Heart left ventricle (tissue), 16 donors: ENCODE measurements around the gene KIF2C. TPM values are rescaled to one million over a fixed set of nuclear protein-coding genes. Genes with fewer than 3 reads are reported as not detected.
A peak's percentile ranks its signal among the peaks of the same experiment; 100 is the strongest.
"Not testable (repeated sequence)": the region's sequence is repeated elsewhere in the genome, so short reads cannot be mapped to it uniquely, and the experiment has no call there.

Experiments
- ATAC-seq, 4 donors: fragments of 200-7000 bp; cut with Tn5 transposase; one replicate each; pipeline ENCODE4 v1.9.1; 2020 to 2022; ENCODE audit warnings: moderate library complexity in 4 of 4, mild to moderate bottlenecking in 3 of 4, moderate number of reproducible peaks in 1 of 4
- DNase-seq, 5 donors: peaks; one replicate each; pipeline ENCODE4 v3.0.0-alpha.2; 2020
- H3K27ac ChIP-seq, 12 donors: fragments of 200-600 bp; sonication (generic) in 4 of 12; one replicate each; pipeline versions ENCODE4 v1.5.0 to v1.8.0; 2016 to 2022; ENCODE audit warnings: mild to moderate bottlenecking in 2 of 12
- H3K27me3 ChIP-seq, 9 donors: fragments of 200-600 bp; sonication (generic) in 2 of 9; one replicate each; pipeline versions ENCODE4 v1.5.1 to v1.8.0; 2016 to 2022; ENCODE audit warnings: mild to moderate bottlenecking in 3 of 9
- H3K36me3 ChIP-seq, 9 donors: fragments of 200-600 bp; sonication (generic) in 2 of 9; one replicate each; pipeline versions ENCODE4 v1.5.0 to v1.8.0; 2018 to 2022; ENCODE audit warnings: mild to moderate bottlenecking in 2 of 9
- H3K4me1 ChIP-seq, 12 donors: fragments of 200-600 bp; sonication (generic) in 4 of 12; one replicate each; pipeline versions ENCODE4 v1.5.0 to v1.8.0; 2016 to 2022; ENCODE audit warnings: mild to moderate bottlenecking in 3 of 12
- H3K4me3 ChIP-seq, 12 donors: fragments of 200-600 bp; sonication (generic) in 4 of 12; one replicate each; pipeline versions ENCODE4 v1.5.0 to v1.8.0; 2017 to 2022; ENCODE audit warnings: mild to moderate bottlenecking in 9 of 12, moderate library complexity in 4 of 12
- H3K9me3 ChIP-seq, 12 donors: fragments of 200-600 bp; sonication (generic) in 4 of 12; one replicate each; pipeline versions ENCODE4 v1.5.0 to v1.8.0; 2016 to 2022; ENCODE audit warnings: mild to moderate bottlenecking in 1 of 12
- POLR2A ChIP-seq, 2 donors: fragments of 450-650 bp; IDR thresholded peaks; one replicate each; pipeline ENCODE4 v1.6.1; 2017; ENCODE audit warnings: antibody characterized with exemption in 2 of 2, mild to moderate bottlenecking in 2 of 2, moderate library complexity in 2 of 2
- WGBS, 4 donors: extraction: QIAGEN DNeasy Blood & Tissue Kit in 2 of 4; methylation state at CpG; one replicate each; pipeline versions ENCODE4 v1.1.5 to v1.1.7; 2013 to 2018; 5-methylcytosine and 5-hydroxymethylcytosine counted together
- intact Hi-C, 10 donors: fragments of 100-400 bp; cut with DNase I; formaldehyde crosslinking; loops; one replicate each; pipeline versions ENCODE4 v1.11.1 to v1.14.2; 2022
- polyA plus RNA-seq, 2 donors: library from polyadenylated mRNA; stranded (reverse); fragments of 200-250 nt; gene quantifications; one replicate each; pipeline ENCODE4 v1.2.3, GENCODE V29; 2013
- total RNA-seq, 9 donors: library from RNA; depleted of rRNA in 2 of 9; stranded (reverse); fragments of >200 nt in 2 of 9; fragmentation: NEBNext Ultra II Directional in 3 of 9; extraction: Animal tissue kit (Norgen Biotek cat#: 25700) in 3 of 9; gene quantifications; one replicate each; pipeline versions ENCODE4 v1.1.0 to v1.2.4, GENCODE V29; 2016 to 2023
- TF ChIP-seq, protein P1 (sequence below), 12 donors: fragments of 200-600 bp; sonication (generic) in 4 of 12; IDR thresholded peaks; one replicate each; pipeline versions ENCODE4 v1.5.0 to v1.8.0; 2018 to 2022; ENCODE audit warnings: antibody characterized with exemption in 12 of 12, mild to moderate bottlenecking in 5 of 12
- donor health status: ischemic (EF 13 %, LVEDD 7.1; RV severe dilation, severe dysfunction).
- donor health status: healthy with polysubstance abuse.
- donor health status: DM: no; HTN: yes; CAD: no.
- donor health status: DM: no; HTN: no; CAD: no.
- donor health status: ischemic (EF 25% LVEDD 6.9; RV normal size, moderate dysfunction).
- donor health status: ischemic (EF 25% LVEDD 5.7; RV mildly dilated, moderate dysfunction).
- donor health status: healthy.
- donor health status: DM: yes; HTN: yes; CAD: no.
- donor health status: ischemic (EF 35%, LVEDD 5.7; RV mildly dilated, moderate dysfunction).
- donor health status: nonischemic (EF 11% LVEDD 7.7; RV severe dilation, severe dysfunction).
- donor health status: DM: yes; HTN: yes; CAD: no.
- donor health status: PGD.
- donor health status: ischemic (EF 29% LVEDD 5.4; RV normal size, mild dysfunction).
- donor health status: nonischemic (EF 23%, LVEDD 6.1; RV moderate dilation, normal function).

Gene KIF2C
- total and polyA plus RNA-seq, 11 donors = 0.25 to 7.0 (median 0.97) TPM

DNA sequence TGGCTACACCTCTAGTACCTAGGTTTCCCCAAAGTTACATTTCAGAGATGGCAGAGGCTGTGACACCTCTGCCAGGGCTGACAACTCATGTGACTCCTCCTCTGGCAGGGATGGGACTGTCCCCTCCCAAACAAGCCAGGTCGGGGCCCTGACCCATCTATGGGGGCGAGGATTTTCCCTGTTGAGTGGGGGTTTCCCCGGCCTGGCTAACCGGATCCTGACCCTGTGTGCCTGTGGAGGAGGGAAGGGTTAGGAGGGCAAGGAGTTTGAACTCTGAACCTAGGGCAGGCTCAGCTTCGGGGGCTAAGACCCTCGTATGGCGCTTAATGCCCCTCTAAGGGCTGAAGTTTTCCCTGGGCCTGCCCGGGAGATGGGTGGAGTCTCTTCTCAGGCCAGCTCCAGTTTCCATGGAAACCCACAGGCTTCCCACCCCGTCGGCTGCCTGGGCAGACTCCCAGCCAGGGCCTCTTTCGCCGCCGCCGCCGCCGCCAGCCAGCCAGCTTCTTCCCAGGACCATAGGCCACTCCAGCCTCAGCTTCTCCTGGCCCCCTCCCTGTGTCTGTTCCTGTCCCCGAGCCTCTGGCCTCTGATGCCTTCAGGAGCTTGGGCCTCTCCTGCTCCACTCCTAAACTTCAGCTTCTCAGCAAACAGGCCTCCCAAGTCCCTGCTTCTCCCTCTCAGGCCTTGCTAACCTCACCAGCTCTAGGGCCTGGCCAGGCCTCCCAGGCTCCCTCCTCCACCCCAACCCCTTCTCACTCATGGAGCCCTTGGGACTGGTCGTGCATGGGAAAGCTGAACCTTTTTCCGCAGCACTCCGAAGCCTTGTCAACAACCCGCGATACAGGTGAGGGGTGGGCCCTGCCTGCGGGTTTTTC lies 68.7 kb downstream of the KIF2C start, which contains the start of gene BTBD19:
Gene BTBD19, plus strand, starts transcription at position 461 of the 875 bp plus-strand sequence. Its CDS starts 298 bp downstream, at position 759.
- peaks cover 0 to 36% (median 32%) of the 10 kb centered on the region in 9 donors for H3K36me3 ChIP-seq
- no peaks in the 10 kb centered on the region for H3K9me3 ChIP-seq
- ATAC-seq (peak; percentile 35 to 70 (median 47)), DNase-seq (peak; percentile 89 to 92 (median 90))
- TF ChIP-seq, protein P1, sequence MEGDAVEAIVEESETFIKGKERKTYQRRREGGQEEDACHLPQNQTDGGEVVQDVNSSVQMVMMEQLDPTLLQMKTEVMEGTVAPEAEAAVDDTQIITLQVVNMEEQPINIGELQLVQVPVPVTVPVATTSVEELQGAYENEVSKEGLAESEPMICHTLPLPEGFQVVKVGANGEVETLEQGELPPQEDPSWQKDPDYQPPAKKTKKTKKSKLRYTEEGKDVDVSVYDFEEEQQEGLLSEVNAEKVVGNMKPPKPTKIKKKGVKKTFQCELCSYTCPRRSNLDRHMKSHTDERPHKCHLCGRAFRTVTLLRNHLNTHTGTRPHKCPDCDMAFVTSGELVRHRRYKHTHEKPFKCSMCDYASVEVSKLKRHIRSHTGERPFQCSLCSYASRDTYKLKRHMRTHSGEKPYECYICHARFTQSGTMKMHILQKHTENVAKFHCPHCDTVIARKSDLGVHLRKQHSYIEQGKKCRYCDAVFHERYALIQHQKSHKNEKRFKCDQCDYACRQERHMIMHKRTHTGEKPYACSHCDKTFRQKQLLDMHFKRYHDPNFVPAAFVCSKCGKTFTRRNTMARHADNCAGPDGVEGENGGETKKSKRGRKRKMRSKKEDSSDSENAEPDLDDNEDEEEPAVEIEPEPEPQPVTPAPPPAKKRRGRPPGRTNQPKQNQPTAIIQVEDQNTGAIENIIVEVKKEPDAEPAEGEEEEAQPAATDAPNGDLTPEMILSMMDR (IDR thresholded peaks at IDR 0.05) = no peak
- TF ChIP-seq POLR2A (IDR thresholded peaks at IDR 0.05) = peak in 1 of 2 donors; percentile 61
- H3K27me3 ChIP-seq = no peaks in the 10 kb centered on the region
- intact Hi-C loops = loop anchor here in 1 of 10 donors (10.0 kb wide), 1 partner anchor 497 kb away; no protein-coding TSS in a partner anchor
- H3K4me1 ChIP-seq = peaks cover 14 to 96% (median 79%) of the 10 kb centered on the region in 12 donors
- peak within 1 kb of the TSS; percentile 91 to 100 (median 99) for H3K27ac ChIP-seq
- H3K4me3 ChIP-seq = peak within 1 kb of the TSS in 10 of 12 donors; percentile 27 to 59 (median 44)
- whole genome bisulfite sequencing, 4 donors = 31 to 53% (median 44%) methylated on average over 19 to 23 of the region's 23 CpGs

DNA sequence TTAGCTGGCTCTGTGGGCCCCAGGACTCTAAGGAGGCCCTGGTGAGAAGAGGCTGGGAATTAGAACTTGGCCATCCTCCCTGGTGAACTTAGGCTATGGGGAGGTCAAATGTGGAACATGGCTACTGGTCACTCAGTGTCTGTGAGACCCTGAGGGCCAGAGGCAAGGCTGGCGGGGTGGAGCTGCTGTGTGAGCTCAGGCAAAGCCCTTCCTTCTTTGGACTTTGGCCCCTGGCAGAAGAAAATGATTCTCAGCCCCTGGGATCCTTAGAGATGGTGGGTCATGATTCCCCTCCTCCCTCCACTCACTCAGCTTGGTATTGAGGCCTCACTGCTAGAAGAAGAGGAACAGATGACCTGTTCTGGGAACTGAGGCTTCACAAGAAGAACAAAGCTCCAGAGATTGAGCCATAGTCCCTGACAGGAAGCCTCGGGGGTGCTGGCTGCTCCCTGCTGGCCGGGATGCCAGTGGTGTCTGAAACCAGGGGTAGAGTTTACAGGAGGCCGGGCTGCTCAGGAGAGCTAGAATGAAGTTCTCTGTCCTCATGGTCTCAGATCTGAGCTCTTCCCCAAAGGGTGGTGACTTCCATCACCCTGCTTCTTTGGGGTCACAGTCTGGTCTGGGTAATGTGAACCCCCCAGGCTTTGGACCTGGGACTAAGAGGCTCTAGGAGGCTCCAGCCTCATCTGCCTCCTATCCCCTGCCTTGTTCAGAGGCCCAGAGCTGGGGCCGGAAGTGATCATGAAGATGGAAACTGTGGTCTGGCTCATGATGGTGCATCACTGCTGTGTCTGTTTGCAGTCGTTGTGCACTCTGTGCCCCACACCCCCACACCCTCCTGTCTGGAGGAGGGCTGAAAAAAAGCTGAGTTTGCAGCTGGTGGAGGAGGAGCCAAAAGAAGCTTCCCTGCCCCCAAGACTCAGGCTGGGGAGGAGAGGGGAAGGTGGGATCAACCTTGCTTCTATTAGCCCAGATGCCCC lies 69.6 kb downstream of the KIF2C start:
- 41 to 58% (median 48%) methylated on average over 5 to 6 of the region's 6 CpGs for WGBS, 4 donors
- Histone ChIP-seq H3K36me3 (peaks cover 0 to 27% (median 23%) of the 10 kb centered on the region in 9 donors), H3K4me3 (peak overlapping the region in 10 of 12 donors; percentile 27 to 59 (median 44)), H3K27me3 (no peaks in the 10 kb centered on the region), H3K4me1 (peaks cover 11 to 94% (median 78%) of the 10 kb centered on the region in 12 donors), H3K9me3 (no peaks in the 10 kb centered on the region), H3K27ac (peak overlapping the region; percentile 91 to 100 (median 99))
- ATAC-seq (peak in 1 of 4 donors; percentile 2), DNase-seq (peak; percentile 63 to 75 (median 72))
- TF ChIP-seq POLR2A (IDR thresholded peaks at IDR 0.05) = no peak
- TF ChIP-seq, protein P1 (IDR thresholded peaks at IDR 0.05) = peak in 2 of 12 donors; percentile 23 to 25
- intact Hi-C loops = loop anchor here in 1 of 10 donors (10.0 kb wide), 1 partner anchor 496 kb away; no protein-coding TSS in a partner anchor

DNA sequence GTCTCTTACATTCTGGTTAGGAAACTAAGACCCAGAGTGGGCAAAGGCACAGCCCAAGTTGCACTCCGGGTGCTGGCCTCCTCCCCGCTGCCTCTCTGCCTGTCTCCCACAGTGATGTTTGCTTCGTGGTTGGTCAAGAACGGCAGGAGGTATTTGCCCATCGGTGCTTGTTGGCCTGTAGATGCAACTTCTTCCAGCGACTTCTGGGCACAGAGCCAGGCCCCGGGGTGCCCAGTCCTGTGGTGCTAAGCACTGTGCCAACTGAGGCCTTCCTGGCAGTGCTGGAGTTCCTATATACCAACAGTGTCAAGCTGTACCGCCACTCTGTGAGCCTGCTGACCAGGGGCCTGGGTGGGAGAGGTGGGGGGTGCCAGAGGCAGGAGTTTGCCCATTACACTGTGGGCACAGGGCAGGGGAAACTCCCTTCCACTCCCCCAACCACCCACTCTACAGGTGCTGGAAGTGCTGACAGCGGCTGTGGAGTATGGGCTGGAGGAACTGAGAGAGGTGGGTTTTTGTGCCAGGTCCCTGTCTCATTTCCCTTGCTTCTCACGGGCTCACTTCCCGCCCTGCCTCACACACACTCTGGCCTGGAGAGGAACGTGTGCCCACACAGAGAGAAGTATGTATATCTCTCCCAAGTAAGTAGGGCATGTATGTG lies 70.6 kb downstream of the KIF2C start:
- H3K4me3 ChIP-seq = peak overlapping the region in 9 of 12 donors; percentile 39 to 59 (median 46)
- 58 to 74% (median 61%) methylated on average over 4 to 12 of the region's 12 CpGs for WGBS, 4 donors
- TF ChIP-seq POLR2A (IDR thresholded peaks at IDR 0.05) = no peak
- TF ChIP-seq, protein P1 (IDR thresholded peaks at IDR 0.05) = no peak

DNA sequence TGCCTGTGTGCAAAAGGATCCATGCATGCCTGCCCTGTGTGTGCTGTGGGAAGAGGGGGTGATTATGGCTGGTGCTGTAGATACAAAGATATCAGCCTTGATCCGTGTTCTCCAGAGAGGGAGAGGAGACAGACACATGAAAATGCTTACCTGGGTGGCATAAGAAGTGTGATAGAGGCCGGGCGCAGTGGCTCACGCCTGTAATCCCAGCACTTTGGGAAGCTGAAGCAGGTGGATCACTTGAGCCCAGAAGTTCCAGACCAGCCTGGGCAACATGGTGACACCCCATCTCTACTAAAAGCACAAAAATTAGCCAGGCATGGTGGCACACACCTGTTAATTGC lies 71.1 kb downstream of the KIF2C start:
- WGBS, 4 donors = 87 to 93% (median 89%) methylated on average over 4 of the region's 4 CpGs
- H3K27ac ChIP-seq = peak overlapping the region in 11 of 12 donors; percentile 35 to 100 (median 99)

More for the DNA sequence above, 70.6 kb downstream of the KIF2C start:
- intact Hi-C loops = loop anchor here in 1 of 10 donors (10.0 kb wide), 1 partner anchor 75 kb away; the partner anchor contains the start of genes KIF2C and RNU5D-1
- ATAC-seq = no peak
- no peaks in the 10 kb centered on the region for H3K27me3 ChIP-seq
- peak in 3 of 5 donors; percentile 67 to 80 (median 74) for DNase-seq
- no peaks in the 10 kb centered on the region for H3K9me3 ChIP-seq
- peaks cover 0 to 24% (median 19%) of the 10 kb centered on the region in 9 donors for H3K36me3 ChIP-seq
- H3K4me1 ChIP-seq = peaks cover 11 to 94% (median 76%) of the 10 kb centered on the region in 12 donors
- H3K27ac ChIP-seq = peak overlapping the region; percentile 91 to 100 (median 99)

More for the DNA sequence above, 71.1 kb downstream of the KIF2C start:
- H3K9me3 ChIP-seq, ATAC-seq, H3K27me3 ChIP-seq: not testable (repeated sequence)
- intact Hi-C loops = loop anchor here in 1 of 10 donors (10.0 kb wide), 1 partner anchor 76 kb away; the partner anchor contains the start of genes KIF2C and RNU5D-1
- DNase-seq = peak in 1 of 5 donors; percentile 36
- Histone ChIP-seq H3K4me1 (peaks cover 11 to 89% (median 72%) of the 10 kb centered on the region in 12 donors), H3K36me3 (peaks cover 0 to 23% (median 14%) of the 10 kb centered on the region in 9 donors), H3K4me3 (peak overlapping the region in 3 of 12 donors; percentile 41 to 59 (median 42))
